Muscle layer of duodenum (tissue), 2 donors: ENCODE results near the gene PROM2.

ENCODE experiments used
- H3K27ac ChIP-seq: one replicate; pipeline ENCODE4 v1.7.0; 2013; ENCODE audit warnings: mild to moderate bottlenecking, low read length
- H3K27me3 ChIP-seq: one replicate; pipeline ENCODE4 v1.7.0; 2013; ENCODE audit warnings: low read depth, mild to moderate bottlenecking, control low read depth, low read length
- H3K36me3 ChIP-seq, 2 donors: one replicate each; pipeline ENCODE4 v1.7.0; 2013; ENCODE audit warnings: low read length in 2 of 2, control low read depth in 1 of 2, mild to moderate bottlenecking in 1 of 2; ENCODE audit not compliant: insufficient read depth in 2 of 2, control insufficient read depth in 1 of 2
- H3K4me1 ChIP-seq, 2 donors: one replicate each; pipeline ENCODE4 v1.7.0; 2013; ENCODE audit warnings: low read length in 2 of 2, mild to moderate bottlenecking in 2 of 2, control low read depth in 1 of 2, moderate library complexity in 1 of 2; ENCODE audit not compliant: insufficient read depth in 2 of 2, control insufficient read depth in 1 of 2
- H3K4me3 ChIP-seq, 2 donors: one replicate each; pipeline ENCODE4 v1.7.0; 2013; ENCODE audit warnings: low read length in 2 of 2, low read depth in 1 of 2, mild to moderate bottlenecking in 1 of 2
- H3K9me3 ChIP-seq, 2 donors: one replicate each; pipeline ENCODE4 v1.7.0; 2013; ENCODE audit warnings: low read length in 2 of 2, control low read depth in 1 of 2, mild to moderate bottlenecking in 1 of 2; ENCODE audit not compliant: control insufficient read depth in 1 of 2
- donor health status: healthy.

The PROM2 gene

DNA sequence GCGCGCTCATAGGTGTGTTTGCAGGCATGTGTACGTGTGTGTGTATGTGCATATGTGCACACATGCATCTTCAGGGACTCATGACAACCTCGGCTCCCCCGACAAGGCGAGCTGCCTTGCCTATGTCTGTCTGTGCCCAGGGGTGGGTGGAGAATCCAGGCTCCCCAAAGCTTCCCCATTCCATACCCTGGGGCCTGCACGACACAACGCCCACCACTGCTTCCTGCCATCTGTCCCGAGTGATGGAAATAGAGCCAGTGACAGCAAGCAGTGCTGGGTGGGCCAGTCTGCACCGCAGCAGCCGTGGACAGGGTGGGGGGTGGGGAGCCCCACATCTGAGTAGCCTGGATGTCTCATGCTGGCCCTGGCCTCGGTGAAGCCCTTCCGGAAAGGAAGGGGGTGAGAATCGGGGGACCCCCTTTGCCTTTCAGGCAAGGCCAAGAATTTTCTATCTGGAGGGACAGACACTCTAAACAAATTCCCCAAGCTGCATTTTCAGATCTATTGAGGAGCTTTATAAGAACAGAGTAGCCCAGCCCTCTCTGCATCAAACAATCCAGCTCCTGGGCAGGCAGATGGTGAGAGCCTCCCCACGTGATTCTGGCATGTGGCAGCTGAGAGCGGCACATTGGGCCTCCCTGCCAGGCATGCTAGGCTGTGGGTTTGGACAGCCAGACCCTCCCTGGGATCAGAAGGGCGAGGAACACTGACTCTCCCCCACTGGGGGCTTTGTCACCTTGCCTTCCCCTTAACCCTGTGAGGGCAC lies 27.8 kb downstream of the PROM2 start:
- no peak overlapping the region for H3K4me3 ChIP-seq
- H3K36me3 ChIP-seq = no peaks in the 10 kb centered on the region
- no peak overlapping the region for H3K27ac ChIP-seq
- no peaks in the 10 kb centered on the region for H3K27me3 ChIP-seq
- H3K4me1 ChIP-seq = no peaks in the 10 kb centered on the region
- H3K9me3 ChIP-seq = no peaks in the 10 kb centered on the region

DNA sequence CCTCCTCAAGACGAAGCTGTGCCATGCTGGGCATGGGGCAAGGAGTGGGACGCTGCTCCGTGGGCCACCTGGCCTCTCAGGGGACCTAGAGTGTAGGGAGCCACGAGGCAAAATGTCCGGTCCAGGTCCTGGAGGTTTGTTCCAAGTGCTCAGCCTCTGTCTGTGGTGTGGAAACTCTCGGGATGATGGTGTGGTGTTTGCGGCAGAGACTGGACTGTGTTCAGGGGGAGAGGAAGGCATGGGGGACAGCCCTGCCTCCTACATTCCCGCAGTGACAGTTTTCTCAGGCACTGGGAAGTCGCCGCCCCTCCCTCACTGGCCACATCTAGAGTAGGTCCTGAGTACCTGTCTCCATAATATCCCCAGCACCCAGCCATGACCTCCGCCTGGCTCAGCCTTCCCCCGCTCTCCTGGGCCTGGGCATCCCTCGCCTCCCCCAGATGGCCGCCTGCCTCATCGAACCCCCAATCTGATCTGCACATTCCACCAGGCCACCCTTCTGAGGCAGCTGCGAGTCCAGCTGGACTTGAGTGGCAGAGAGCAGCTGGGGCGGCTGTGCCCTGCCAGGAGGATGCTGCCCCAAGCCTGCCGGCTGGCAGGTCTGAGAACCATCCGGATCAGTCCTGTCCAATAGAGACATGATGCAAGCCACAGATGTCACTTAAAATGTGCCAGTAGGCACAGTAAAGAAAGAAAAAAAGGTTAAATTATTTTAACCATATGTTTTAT lies 29.1 kb downstream of the PROM2 start:
- no peaks in the 10 kb centered on the region for H3K4me1 ChIP-seq
- H3K36me3 ChIP-seq = no peaks in the 10 kb centered on the region
- H3K9me3 ChIP-seq = no peaks in the 10 kb centered on the region
- H3K27me3 ChIP-seq = no peaks in the 10 kb centered on the region
- no peak overlapping the region for H3K4me3 ChIP-seq
- no peak overlapping the region for H3K27ac ChIP-seq

DNA sequence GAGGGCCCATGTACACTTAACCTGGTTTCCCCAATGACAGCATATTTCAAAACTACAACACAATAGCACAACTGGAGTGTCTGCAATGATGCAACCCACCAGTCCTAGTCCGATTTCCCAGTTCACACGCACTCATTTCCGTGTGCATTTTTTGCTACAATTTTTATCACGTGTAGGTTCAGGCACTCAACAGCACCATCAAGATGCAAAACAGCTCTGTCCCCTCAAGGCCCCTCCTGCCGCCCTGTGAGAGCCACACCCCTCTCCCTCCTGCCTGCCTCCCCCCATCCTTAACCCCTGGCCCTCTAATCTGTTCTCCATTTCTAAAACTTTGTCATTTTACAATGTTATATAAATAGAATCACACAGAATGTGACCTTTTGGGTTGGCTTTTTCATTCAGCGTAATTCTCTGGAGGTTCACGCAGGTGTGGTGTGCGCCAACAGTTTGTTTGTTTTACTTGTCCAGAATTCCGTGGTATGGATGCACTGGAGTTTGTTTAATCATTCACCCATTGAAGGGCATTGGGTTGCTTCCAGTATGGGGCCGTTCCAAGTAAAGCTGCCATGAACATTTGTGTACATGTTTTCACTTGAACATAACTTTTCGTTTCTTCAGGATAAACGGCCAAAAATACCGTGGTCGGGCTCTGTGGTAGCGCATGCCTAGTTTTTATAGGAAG lies 31.3 kb downstream of the PROM2 start:
- Histone ChIP-seq H3K4me3 (no peak overlapping the region), H3K27me3 (no peaks in the 10 kb centered on the region), H3K4me1 (no peaks in the 10 kb centered on the region), H3K36me3 (no peaks in the 10 kb centered on the region), H3K27ac (no peak overlapping the region), H3K9me3 (no peaks in the 10 kb centered on the region)

DNA sequence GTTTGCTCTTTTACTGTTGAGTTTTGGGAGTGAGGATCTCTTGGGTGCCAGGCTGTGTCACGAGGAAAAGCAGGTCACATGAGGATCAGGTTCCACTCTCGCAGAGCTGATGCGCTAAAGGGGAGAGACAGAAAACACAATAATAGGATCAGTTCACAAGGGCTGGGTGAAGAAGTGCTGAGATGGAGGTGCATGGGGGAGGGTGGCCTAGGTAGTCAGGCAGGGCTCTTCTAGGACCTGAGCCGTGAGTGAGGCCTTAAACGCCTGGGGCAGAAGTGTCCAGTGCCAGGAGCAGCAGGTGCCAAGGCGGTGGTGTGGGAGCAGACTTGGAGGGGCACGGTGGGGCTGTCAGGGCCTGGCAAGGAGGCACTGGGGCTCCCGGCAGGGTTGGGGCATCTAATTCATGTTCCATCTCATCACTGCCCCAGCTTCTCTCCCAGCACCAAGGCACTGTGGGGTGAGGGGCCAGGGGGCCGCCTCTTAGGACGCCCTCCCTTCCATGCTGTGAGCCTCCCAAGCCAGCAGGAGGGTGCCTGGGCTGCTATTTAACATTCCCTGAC lies 32.2 kb downstream of the PROM2 start:
- Histone ChIP-seq H3K4me1 (no peaks in the 10 kb centered on the region), H3K36me3 (no peaks in the 10 kb centered on the region), H3K27ac (no peak overlapping the region), H3K27me3 (no peaks in the 10 kb centered on the region), H3K9me3 (no peaks in the 10 kb centered on the region), H3K4me3 (no peak overlapping the region)

DNA sequence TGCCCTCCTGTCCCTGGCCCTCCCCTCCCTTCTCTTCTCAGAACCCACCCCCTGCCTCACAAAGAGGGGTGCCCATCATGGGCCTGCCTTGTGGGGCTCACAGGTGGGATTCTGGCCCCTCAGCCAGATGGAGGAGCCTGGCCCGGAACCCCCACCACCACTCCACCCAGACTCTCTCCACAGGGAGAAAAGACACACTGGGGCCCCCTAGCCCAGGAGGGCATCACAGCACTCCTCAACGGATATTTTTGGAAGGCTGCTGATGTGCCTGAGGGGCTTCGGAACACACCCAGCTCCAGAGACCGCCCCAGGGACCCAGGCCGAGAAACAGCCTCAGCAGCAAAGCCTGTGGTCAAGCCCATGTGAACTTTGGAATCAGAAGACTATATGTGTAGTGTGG lies 32.8 kb downstream of the PROM2 start:
- Histone ChIP-seq H3K36me3 (no peaks in the 10 kb centered on the region), H3K9me3 (no peaks in the 10 kb centered on the region), H3K4me3 (no peak overlapping the region), H3K27me3 (no peaks in the 10 kb centered on the region), H3K27ac (no peak overlapping the region), H3K4me1 (no peaks in the 10 kb centered on the region)

DNA sequence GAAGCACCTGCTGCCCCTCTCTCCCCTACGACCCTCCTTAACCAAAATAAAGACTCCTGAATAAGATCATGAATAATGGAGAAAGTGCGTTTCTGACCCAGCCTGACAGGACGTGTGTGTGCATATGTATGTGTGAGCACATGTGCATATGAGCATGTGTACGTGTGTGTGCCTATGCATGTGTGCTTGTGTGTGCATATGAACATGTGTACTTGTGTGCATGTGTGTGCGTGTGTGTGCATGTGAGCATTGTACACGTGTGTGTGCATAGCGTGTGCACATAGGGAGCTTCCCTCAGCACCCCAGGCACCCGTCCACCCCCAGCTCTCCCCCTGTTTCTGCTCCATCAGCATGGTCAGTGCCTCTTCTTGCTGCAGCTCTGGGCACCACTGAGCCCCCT lies 33.6 kb downstream of the PROM2 start:
- Histone ChIP-seq H3K27ac (no peak overlapping the region), H3K4me1 (no peaks in the 10 kb centered on the region), H3K4me3 (no peak overlapping the region), H3K27me3 (no peaks in the 10 kb centered on the region), H3K36me3 (no peaks in the 10 kb centered on the region), H3K9me3 (no peaks in the 10 kb centered on the region)

DNA sequence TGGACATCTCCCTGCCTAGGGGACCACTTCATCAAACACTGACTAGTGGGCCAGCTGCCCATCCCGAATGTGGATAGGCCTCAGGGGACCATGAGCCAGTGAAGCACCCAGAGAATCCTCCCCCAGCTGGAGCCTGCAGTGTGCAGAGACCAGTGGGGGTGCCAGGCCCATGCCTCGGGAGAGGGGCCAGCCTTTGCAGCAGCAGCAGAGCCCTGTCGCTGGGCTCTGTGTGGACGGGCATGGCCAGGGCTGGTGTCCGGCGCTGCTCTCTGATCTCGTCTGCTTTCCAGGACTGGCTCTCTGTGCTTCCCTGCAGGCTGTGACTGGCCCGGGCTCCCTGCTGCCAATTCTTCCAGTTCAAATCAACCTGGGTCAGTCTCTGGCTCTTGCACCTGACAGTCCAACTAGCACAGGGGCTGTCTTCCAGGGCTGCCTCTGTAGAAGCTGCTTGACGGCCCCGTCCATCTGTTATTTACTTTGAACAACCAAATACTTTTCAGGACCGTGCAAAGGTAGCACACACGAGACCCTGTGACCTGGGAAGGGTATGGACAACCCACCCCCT lies 34.3 kb downstream of the PROM2 start:
- H3K4me1 ChIP-seq = no peaks in the 10 kb centered on the region

DNA sequence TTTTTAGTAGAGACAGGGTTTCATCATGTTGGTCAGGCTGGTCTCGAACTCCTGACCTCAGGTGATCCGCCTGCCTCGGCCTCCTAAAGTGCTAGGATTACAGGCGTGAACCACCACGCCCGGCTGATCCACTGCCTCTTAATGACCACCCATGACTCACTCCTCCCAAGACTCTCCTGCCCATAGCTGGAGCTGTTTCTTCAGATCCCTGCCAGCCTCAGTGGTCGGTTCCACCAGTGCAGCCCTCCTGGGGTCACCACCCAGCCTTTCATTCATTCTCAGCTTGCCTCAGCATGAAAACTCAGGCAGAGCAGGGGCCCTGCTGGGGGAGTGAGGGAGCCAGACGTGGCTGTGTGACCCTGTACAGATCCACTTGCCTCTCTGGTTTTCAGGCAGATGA lies 35.4 kb downstream of the PROM2 start:
- H3K36me3 ChIP-seq = no peaks in the 10 kb centered on the region
- H3K4me3 ChIP-seq = no peak overlapping the region
- no peaks in the 10 kb centered on the region for H3K4me1 ChIP-seq
- H3K27ac ChIP-seq = no peak overlapping the region
- H3K27me3 ChIP-seq = no peaks in the 10 kb centered on the region
- no peaks in the 10 kb centered on the region for H3K9me3 ChIP-seq

More for the DNA sequence above, 34.3 kb downstream of the PROM2 start:
- Histone ChIP-seq H3K36me3 (no peaks in the 10 kb centered on the region), H3K27me3 (no peaks in the 10 kb centered on the region), H3K27ac (no peak overlapping the region), H3K9me3 (no peaks in the 10 kb centered on the region), H3K4me3 (no peak overlapping the region)

DNA sequence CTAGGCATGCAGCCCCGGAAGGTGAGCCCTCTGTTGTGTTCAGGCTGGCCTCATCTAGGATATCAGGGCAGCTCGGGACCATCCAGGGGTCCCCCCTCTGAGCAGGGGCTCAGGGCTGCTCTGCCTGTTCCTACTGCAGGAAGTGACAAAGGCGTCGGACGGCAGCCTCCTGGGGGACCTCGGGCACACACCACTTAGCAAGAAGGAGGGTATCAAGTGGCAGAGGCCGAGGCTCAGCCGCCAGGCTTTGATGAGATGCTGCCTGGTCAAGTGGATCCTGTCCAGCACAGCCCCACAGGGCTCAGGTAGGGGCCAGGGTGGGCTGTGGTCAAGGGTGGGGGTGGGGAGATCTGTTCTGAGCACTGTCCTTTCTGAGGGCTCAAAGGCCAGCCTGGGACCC lies 36.0 kb downstream of the PROM2 start:
- Histone ChIP-seq H3K27ac (no peak overlapping the region), H3K36me3 (no peaks in the 10 kb centered on the region), H3K27me3 (no peaks in the 10 kb centered on the region), H3K9me3 (no peaks in the 10 kb centered on the region), H3K4me1 (no peaks in the 10 kb centered on the region), H3K4me3 (no peak overlapping the region)

DNA sequence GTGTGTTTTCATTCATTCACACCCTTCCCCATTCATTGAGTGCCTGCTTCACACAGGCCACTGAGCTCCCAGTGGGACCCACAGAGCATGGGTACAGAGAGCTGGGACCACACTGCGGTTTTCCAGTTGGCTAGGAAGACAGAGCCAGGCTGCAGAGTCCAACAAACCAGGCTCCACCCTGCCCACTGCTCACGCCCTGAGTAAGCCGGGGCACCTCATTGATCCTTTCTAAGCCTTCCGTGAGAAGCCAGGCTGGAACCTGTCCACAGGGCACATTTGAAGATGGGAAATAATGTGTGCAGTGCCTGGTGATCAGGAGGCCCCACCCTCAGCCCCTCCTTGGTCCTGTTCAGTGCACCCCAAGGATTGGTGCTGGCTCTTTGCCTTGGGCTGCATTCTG lies 36.4 kb downstream of the PROM2 start:
- no peak overlapping the region for H3K27ac ChIP-seq

More for the DNA sequence above, 36.4 kb downstream of the PROM2 start:
- H3K4me3 ChIP-seq = no peak overlapping the region
- no peaks in the 10 kb centered on the region for H3K27me3 ChIP-seq
- H3K9me3 ChIP-seq = no peaks in the 10 kb centered on the region
- H3K4me1 ChIP-seq = no peaks in the 10 kb centered on the region
- no peaks in the 10 kb centered on the region for H3K36me3 ChIP-seq
